ENCODE data around the gene CRYAA. TPM values are rescaled to one million over a fixed set of nuclear protein-coding genes. Genes with fewer than 3 reads are reported as not detected.

The CRYAA gene
- total RNA-seq, 4 donors from 2014 or later, result not detected

DNA sequence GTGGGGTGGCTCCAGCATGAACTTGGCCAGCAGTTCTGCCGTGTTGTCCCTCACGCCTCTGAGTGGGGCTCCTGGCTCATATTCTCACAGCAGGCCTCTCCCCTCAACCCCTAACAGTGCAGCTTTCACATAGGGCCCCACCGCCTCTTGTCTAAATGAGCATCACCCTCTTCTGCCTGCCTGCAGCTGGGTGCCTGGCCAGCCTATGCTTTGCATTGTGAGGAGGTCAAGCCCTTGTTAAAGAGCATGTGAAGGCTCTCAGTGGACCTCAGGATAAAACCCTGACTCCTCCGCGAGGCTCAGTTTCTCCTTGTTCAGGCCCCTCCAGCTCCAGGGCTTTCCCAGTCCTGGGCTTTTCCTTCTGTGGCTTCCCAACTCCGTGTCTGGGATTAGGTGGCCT, 34.8 kb downstream of the CRYAA start:
- intact Hi-C loops (cut with DNase I; ENCODE audit: low total_unique reads), result no loop called here
- no peak overlapping the region for H3K4me3 ChIP-seq (ENCODE audit: low read depth, poor library complexity, severe bottlenecking)
- DNase-seq (ENCODE audit: low spot score in 2 of 2), result peak; percentile 7 to 59
- TF ChIP-seq POLR2A (IDR thresholded peaks at IDR 0.05) (no peak), CTCF (IDR thresholded peaks at IDR 0.05) (no peak)
- 78 to 85% methylated on average over 6 of the region's 6 CpGs for WGBS, 2 donors

- TF ChIP-seq CTCF (IDR thresholded peaks at IDR 0.05), result no peak
- TF ChIP-seq POLR2A (IDR thresholded peaks at IDR 0.05), result no peak
- intact Hi-C loops (cut with DNase I; ENCODE audit: low total_unique reads), result no loop called here
- WGBS, 2 donors, result 92 to 95% methylated on average over 7 of the region's 7 CpGs
- no peak overlapping the region for H3K4me3 ChIP-seq (ENCODE audit: low read depth, poor library complexity, severe bottlenecking)
- peak in 1 of 2 donors; percentile 74 for DNase-seq (ENCODE audit: low spot score in 2 of 2)
These were observed 35.8 kb downstream of the CRYAA start for GRCh38 chr21:43204638-43205037.

DNA sequence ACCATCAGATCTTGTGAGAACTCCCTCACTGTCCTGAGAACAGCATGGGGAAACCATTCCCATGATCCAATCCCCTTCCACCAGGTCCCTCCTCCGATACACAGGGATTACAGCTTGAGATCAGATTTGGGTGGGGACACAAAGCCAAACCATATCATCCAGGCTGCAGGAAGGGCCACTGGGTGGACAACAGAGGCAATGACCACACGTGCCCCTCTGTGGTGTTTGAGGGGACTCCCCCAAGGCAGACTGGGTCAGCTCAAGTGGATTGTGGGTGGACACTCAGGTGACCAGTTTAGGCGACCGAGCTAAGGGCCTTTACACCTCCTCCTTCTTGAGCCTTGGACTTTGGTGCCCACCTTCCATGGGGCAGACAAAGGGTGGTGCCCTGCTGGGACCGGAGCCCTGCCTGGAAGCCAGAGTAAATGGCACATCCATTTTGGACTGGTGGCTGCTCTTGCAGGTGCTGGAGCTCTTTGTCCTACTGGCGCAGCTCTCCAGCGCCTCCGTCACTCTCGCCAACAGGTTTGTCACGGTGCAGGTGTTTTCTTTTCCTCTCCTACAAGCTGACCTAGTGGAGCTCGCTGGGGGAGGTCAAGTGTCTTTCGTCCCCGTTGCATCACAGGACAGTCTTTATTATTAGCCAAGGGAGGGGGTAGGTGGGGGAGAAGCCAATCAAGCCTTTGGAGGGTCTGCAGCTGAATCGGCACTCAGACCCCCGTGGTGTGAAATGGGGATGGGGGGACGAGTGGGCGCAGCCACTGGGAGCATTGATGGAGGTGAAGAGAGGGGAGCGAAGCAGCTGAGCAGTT, 37.6 kb downstream of the CRYAA start:
- peak; percentile 9 to 49 for DNase-seq (ENCODE audit: low spot score in 2 of 2)
- TF ChIP-seq POLR2A (IDR thresholded peaks at IDR 0.05) (no peak), CTCF (IDR thresholded peaks at IDR 0.05) (no peak)
- 83 to 89% methylated on average over 18 of the region's 18 CpGs for WGBS, 2 donors
- no peak overlapping the region for H3K4me3 ChIP-seq (ENCODE audit: low read depth, poor library complexity, severe bottlenecking)
- intact Hi-C loops (cut with DNase I; ENCODE audit: low total_unique reads), result no loop called here

GRCh38 chr21:43207043-43207315, 38.2 kb downstream of the CRYAA start:
- 91 to 92% methylated on average over 6 of the region's 6 CpGs for WGBS, 2 donors
- no peak for DNase-seq (ENCODE audit: low spot score in 2 of 2)
- no peak overlapping the region for H3K4me3 ChIP-seq (ENCODE audit: low read depth, poor library complexity, severe bottlenecking)
- intact Hi-C loops (cut with DNase I; ENCODE audit: low total_unique reads), result no loop called here
- TF ChIP-seq POLR2A (IDR thresholded peaks at IDR 0.05) (no peak), CTCF (IDR thresholded peaks at IDR 0.05) (no peak)

DNA sequence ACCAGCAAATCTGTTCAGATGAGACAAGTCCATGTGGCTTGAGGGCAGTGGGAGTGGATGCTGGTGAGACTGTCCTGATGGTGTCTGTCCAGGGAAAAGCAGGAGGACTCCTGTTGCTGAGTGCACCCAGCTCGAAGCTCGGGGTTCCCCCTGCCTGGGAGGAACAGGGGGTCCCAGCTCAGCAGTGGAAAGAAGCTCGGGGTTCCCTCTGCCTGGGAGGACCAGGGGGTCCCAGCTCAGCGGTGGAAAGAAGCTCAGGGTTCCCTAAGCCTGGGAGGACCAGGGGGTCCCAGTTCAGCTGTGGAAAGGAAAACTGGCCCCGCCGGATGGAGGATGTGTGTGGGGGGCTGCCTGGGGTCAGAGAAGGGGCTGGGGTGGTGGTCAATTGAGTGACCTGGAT, 39.1 kb downstream of the CRYAA start:
- TF ChIP-seq CTCF (IDR thresholded peaks at IDR 0.05) (no peak), POLR2A (IDR thresholded peaks at IDR 0.05) (no peak)
- intact Hi-C loops (cut with DNase I; ENCODE audit: low total_unique reads), result no loop called here
- 87 to 95% methylated on average over 6 of the region's 6 CpGs for WGBS, 2 donors
- peak; percentile 9 to 50 for DNase-seq (ENCODE audit: low spot score in 2 of 2)
- H3K4me3 ChIP-seq (ENCODE audit: low read depth, poor library complexity, severe bottlenecking), result no peak overlapping the region

Measured in lower leg skin (tissue), 4 donors.